ENCODE data around the gene EZH1. TPM values are rescaled to one million over a fixed set of nuclear protein-coding genes. Genes with fewer than 3 reads are reported as not detected.

The EZH1 gene
- total RNA-seq, 4 donors from 2014 or later: 31.5 to 89.5 (median 44.5) TPM

DNA sequence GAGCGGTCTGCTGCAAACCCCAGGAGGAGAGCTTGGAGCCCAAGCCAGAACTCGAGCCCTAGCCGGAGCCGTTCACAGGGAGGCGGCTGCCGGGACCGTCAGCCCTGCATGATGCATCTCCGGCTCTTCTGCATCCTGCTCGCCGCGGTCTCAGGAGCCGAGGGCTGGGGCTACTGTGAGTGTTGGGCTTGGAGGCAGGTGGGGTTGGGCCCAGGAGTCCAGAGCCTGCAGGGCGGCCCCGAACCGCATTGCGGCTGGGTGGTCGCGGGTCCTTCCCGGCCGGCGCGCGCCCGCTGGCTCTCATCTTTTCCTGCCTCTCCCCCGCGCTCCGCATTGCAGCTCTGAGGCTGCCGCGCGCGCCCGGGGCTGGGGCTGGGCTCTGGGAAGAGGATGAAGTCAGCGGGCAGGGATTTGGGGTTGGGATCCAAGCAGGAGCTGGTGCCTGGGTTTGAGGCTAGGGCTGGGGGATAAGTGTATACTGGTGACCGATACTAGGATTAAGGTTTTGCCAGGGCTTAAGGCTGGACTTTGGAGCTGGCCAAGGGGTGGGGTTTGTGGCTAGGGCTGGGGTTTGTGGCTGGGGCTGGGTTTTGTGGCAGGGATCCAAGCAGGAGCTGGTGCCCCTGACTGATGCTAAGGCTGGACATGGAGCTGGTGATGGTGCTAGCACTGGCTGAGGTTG, 62.0 kb downstream of the EZH1 start:
- H3K4me3 ChIP-seq: peak overlapping the region; percentile 48 to 56
- DNase-seq: peak; percentile 72 to 74
- H3K27me3 ChIP-seq: no peaks in the 10 kb centered on the region
- H3K36me3 ChIP-seq: no peaks in the 10 kb centered on the region
- no peaks in the 10 kb centered on the region for H3K9me3 ChIP-seq
- peak overlapping the region; percentile 96 to 97 for H3K27ac ChIP-seq
- intact Hi-C loops (cut with DNase I; ENCODE audit: low total_unique reads): no loop called here
- peaks cover 3 to 17% of the 10 kb centered on the region in 2 donors for H3K4me1 ChIP-seq
- no peak for TF ChIP-seq POLR2A (IDR thresholded peaks at IDR 0.05)
- TF ChIP-seq, protein P1, sequence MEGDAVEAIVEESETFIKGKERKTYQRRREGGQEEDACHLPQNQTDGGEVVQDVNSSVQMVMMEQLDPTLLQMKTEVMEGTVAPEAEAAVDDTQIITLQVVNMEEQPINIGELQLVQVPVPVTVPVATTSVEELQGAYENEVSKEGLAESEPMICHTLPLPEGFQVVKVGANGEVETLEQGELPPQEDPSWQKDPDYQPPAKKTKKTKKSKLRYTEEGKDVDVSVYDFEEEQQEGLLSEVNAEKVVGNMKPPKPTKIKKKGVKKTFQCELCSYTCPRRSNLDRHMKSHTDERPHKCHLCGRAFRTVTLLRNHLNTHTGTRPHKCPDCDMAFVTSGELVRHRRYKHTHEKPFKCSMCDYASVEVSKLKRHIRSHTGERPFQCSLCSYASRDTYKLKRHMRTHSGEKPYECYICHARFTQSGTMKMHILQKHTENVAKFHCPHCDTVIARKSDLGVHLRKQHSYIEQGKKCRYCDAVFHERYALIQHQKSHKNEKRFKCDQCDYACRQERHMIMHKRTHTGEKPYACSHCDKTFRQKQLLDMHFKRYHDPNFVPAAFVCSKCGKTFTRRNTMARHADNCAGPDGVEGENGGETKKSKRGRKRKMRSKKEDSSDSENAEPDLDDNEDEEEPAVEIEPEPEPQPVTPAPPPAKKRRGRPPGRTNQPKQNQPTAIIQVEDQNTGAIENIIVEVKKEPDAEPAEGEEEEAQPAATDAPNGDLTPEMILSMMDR (IDR thresholded peaks at IDR 0.05): no peak

- Histone ChIP-seq H3K27ac (peak within 1 kb of the TSS; percentile 96 to 97), H3K9me3 (no peaks in the 10 kb centered on the region), H3K4me1 (peaks cover 3 to 17% of the 10 kb centered on the region in 2 donors), H3K4me3 (peak within 1 kb of the TSS; percentile 48 to 56), H3K27me3 (no peaks in the 10 kb centered on the region), H3K36me3 (no peaks in the 10 kb centered on the region)
- intact Hi-C loops (cut with DNase I; ENCODE audit: low total_unique reads): no loop called here
- TF ChIP-seq POLR2A (IDR thresholded peaks at IDR 0.05): no peak
- TF ChIP-seq, protein P1 (IDR thresholded peaks at IDR 0.05): no peak
- DNase-seq: peak; percentile 67 to 80
Measured at GRCh38 chr17:42681976-42682721, 62.7 kb downstream of the EZH1 start, which contains the start of gene CNTNAP1. Gene CNTNAP1, plus strand, starts transcription at chr17:42682531. Its CDS starts 299 bp downstream, at chr17:42682830.

DNA sequence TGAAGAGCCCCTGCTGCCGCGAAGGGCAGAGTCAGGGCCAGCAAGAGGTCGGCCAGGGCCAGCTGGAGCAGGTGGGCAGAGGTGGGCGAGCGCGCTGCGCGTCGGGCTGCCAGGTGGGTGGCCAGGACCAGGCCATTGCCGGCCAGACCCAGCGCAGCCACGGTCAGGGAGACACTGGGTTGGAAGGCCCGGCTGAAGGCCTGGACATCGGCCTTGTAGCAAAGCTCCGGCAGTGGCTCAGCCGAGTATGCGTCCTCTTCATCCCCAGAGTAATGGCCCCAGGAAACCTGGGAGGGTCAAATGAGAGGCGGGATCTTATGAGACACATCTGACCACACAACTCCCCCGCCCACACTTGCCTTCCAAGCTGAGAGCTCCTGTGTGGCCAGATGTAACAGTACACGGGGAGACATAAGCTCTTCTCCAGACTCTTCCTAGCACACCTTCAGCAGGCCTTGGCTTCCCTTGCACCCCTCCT, 64.5 kb downstream of the EZH1 start:
- intact Hi-C loops (cut with DNase I; ENCODE audit: low total_unique reads): no loop called here
- H3K4me1 ChIP-seq: peaks cover 3 to 17% of the 10 kb centered on the region in 2 donors
- H3K36me3 ChIP-seq: no peaks in the 10 kb centered on the region
- TF ChIP-seq, protein P1 (IDR thresholded peaks at IDR 0.05): no peak
- peak in 1 of 2 donors; percentile 39 for TF ChIP-seq POLR2A (IDR thresholded peaks at IDR 0.05)
- no peaks in the 10 kb centered on the region for H3K27me3 ChIP-seq
- peak overlapping the region; percentile 55 to 91 for H3K4me3 ChIP-seq
- peak; percentile 66 to 73 for DNase-seq
- H3K9me3 ChIP-seq: no peaks in the 10 kb centered on the region
- H3K27ac ChIP-seq: peak overlapping the region; percentile 96 to 97

- intact Hi-C loops (cut with DNase I; ENCODE audit: low total_unique reads): loop anchor here (10.0 kb wide), 1 partner anchor 105 kb away; the partner anchor contains the start of gene PSMC3IP
- DNase-seq: peak; percentile 63 to 82
- peaks cover 3 to 17% of the 10 kb centered on the region in 2 donors for H3K4me1 ChIP-seq
- no peaks in the 10 kb centered on the region for H3K9me3 ChIP-seq
- no peaks in the 10 kb centered on the region for H3K27me3 ChIP-seq
- peak overlapping the region; percentile 55 to 91 for H3K4me3 ChIP-seq
- TF ChIP-seq POLR2A (IDR thresholded peaks at IDR 0.05): peak in 1 of 2 donors; percentile 57
- TF ChIP-seq, protein P1 (IDR thresholded peaks at IDR 0.05): peak; percentile 77 to 96 (median 90)
- H3K27ac ChIP-seq: peak overlapping the region; percentile 96 to 97
- H3K36me3 ChIP-seq: no peaks in the 10 kb centered on the region
Measured at GRCh38 chr17:42679492-42680330, 65.1 kb downstream of the EZH1 start.

Data from uterus (tissue), 4 donors.